GM23248 (cell line): ENCODE data around the gene LAMP5.

ENCODE experiments used
- EZH2 ChIP-seq: fragments of 200-600 bp; sonication (generic); IDR thresholded peaks from 2 replicates; pipeline ENCODE4 v1.6.1; 2018; ENCODE audit warnings: antibody characterized with exemption, mild to moderate bottlenecking; ENCODE audit not compliant: insufficient read depth, poor library complexity, severe bottlenecking
- EZH2phosphoT487 ChIP-seq: fragments of 200-600 bp; sonication (generic); IDR thresholded peaks from 2 replicates; pipeline ENCODE4 v1.6.1; 2018; ENCODE audit warnings: antibody characterized with exemption, moderate library complexity, mild to moderate bottlenecking, low read depth; ENCODE audit not compliant: insufficient read depth

DNA sequence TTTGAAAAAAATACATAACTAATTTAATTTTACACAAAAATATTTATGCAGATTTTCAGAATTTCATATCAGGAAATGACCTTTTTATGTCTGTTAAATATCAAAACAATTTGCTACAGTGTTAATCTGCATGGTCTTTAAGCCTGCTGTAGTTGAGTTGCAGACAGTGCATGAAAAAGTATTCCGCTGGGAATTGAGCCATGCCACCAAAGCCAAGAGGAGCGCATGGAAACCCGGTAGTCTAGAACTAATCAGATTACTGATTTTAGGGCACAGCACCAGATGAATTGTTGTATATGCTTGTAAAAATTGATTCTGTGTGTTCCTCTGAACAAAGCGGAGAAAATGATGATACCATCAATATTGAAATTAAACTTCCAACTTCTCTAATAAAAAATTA lies 34.3 kb upstream of the LAMP5 start:
- no peak for TF ChIP-seq EZH2
- no peak for TF ChIP-seq EZH2phosphoT487
